DOHH2 (cell line): ENCODE results near the gene LRRC55.

Experiments
- CTCF ChIP-seq: fragments of 200-600 bp; sonication (generic); IDR thresholded peaks from one replicate; pipeline ENCODE4 v1.5.1; 2014; ENCODE audit warnings: antibody characterized with exemption, mild to moderate bottlenecking, low read depth, low read length; ENCODE audit not compliant: poor library complexity, severe bottlenecking
- EZH2phosphoT487 ChIP-seq: fragments of 200-600 bp; sonication (generic); IDR thresholded peaks from 2 replicates; pipeline ENCODE4 v1.6.1; 2017; ENCODE audit warnings: borderline replicate concordance, mild to moderate bottlenecking, antibody characterized with exemption, low read length, moderate library complexity, mixed read lengths

GRCh38 chr11:57192316-57192715 is 10.6 kb downstream of the LRRC55 start:
- TF ChIP-seq CTCF: no peak
- TF ChIP-seq EZH2phosphoT487: no peak
